Stimulated activated CD4-positive, alpha-beta T cell treated with anti-CD3 and anti-CD28 coated beads, Interleukin-12 subunit alpha, Interleukin-12 subunit beta, amount 100 ng/mL, for 24 hours (primary cell): ENCODE measurements around the gene PTGR2.
"Not testable (repeated sequence)": the region's sequence is repeated elsewhere in the genome, so short reads cannot be mapped to it uniquely, and the experiment has no call there.

Experiments
- DNase-seq, 2 experiments: peaks; one replicate each; pipeline ENCODE4 v3.0.0-alpha.2; 2020; ENCODE audit warnings: low read depth in 2 of 2

Gene PTGR2

GRCh38 chr14:73833034-73833433, 18.6 kb upstream of the PTGR2 start:
- DNase-seq, result no peak

- no peak for DNase-seq
Measured at GRCh38 chr14:73833530-73834260, 17.9 kb upstream of the PTGR2 start.

GRCh38 chr14:73834261-73834625, 17.4 kb upstream of the PTGR2 start:
- DNase-seq, result no peak

- DNase-seq, result not testable (repeated sequence)
Measured at GRCh38 chr14:73838293-73839034, 13.2 kb upstream of the PTGR2 start.

- DNase-seq, result no peak
Measured at GRCh38 chr14:73842201-73842600, 9.4 kb upstream of the PTGR2 start.

GRCh38 chr14:73842851-73843250, 8.8 kb upstream of the PTGR2 start:
- DNase-seq, result no peak

GRCh38 chr14:73843296-73843695, 8.3 kb upstream of the PTGR2 start:
- DNase-seq, result no peak

GRCh38 chr14:73846947-73847346, 4.7 kb upstream of the PTGR2 start:
- DNase-seq, result no peak

GRCh38 chr14:73851000-73851399, 631 bp upstream of the PTGR2 start:
- DNase-seq, result no peak

GRCh38 chr14:73859145-73859544, 7.5 kb downstream of the PTGR2 start:
- DNase-seq, result no peak

GRCh38 chr14:73861073-73861472, 9.4 kb downstream of the PTGR2 start:
- no peak for DNase-seq

- DNase-seq, result no peak
Measured at GRCh38 chr14:73862480-73862879, 10.8 kb downstream of the PTGR2 start.

GRCh38 chr14:73863209-73863608, 11.6 kb downstream of the PTGR2 start:
- DNase-seq, result no peak

- DNase-seq, result no peak
Measured at GRCh38 chr14:73865534-73866113, 14.0 kb downstream of the PTGR2 start.

- not testable (repeated sequence) for DNase-seq
Measured at GRCh38 chr14:73869754-73870153, 18.1 kb downstream of the PTGR2 start.

GRCh38 chr14:73870525-73871235, 19.0 kb downstream of the PTGR2 start:
- no peak for DNase-seq

GRCh38 chr14:73873660-73874059, 22.0 kb downstream of the PTGR2 start:
- no peak for DNase-seq

GRCh38 chr14:73877790-73878189, 26.2 kb downstream of the PTGR2 start:
- DNase-seq, result no peak

GRCh38 chr14:73878436-73878835, 26.8 kb downstream of the PTGR2 start:
- DNase-seq, result no peak

GRCh38 chr14:73879027-73879426, 27.4 kb downstream of the PTGR2 start:
- no peak for DNase-seq

- no peak for DNase-seq
Measured at GRCh38 chr14:73884438-73885190, 33.0 kb downstream of the PTGR2 start.
